Measurements from ENCODE around the gene ZNF558.

- TF ChIP-seq ELF4 (CRISPR knock-in tag; IDR thresholded peaks at IDR 0.05; ENCODE audit: low read depth) (no peak), USF1 (CRISPR knock-in tag; IDR thresholded peaks at IDR 0.05) (no peak), FOXJ3 (CRISPR knock-in tag; IDR thresholded peaks at IDR 0.05; ENCODE audit: borderline replicate concordance) (no peak), USF2 (CRISPR knock-in tag; IDR thresholded peaks at IDR 0.05) (no peak), PRDM15 (CRISPR knock-in tag; IDR thresholded peaks at IDR 0.05) (no peak)
- TF ChIP-seq, protein P1, sequence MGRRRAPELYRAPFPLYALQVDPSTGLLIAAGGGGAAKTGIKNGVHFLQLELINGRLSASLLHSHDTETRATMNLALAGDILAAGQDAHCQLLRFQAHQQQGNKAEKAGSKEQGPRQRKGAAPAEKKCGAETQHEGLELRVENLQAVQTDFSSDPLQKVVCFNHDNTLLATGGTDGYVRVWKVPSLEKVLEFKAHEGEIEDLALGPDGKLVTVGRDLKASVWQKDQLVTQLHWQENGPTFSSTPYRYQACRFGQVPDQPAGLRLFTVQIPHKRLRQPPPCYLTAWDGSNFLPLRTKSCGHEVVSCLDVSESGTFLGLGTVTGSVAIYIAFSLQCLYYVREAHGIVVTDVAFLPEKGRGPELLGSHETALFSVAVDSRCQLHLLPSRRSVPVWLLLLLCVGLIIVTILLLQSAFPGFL (CRISPR knock-in tag; IDR thresholded peaks at IDR 0.05; ENCODE audit: borderline replicate concordance) = no peak
These were observed 4.8 kb downstream of the ZNF558 start for GRCh38 chr19:8827277-8827676.
